ENCODE data around the gene SYCP2L.
"Not testable (repeated sequence)": the region's sequence is repeated elsewhere in the genome, so short reads cannot be mapped to it uniquely, and the experiment has no call there.

SYCP2L gene

DNA sequence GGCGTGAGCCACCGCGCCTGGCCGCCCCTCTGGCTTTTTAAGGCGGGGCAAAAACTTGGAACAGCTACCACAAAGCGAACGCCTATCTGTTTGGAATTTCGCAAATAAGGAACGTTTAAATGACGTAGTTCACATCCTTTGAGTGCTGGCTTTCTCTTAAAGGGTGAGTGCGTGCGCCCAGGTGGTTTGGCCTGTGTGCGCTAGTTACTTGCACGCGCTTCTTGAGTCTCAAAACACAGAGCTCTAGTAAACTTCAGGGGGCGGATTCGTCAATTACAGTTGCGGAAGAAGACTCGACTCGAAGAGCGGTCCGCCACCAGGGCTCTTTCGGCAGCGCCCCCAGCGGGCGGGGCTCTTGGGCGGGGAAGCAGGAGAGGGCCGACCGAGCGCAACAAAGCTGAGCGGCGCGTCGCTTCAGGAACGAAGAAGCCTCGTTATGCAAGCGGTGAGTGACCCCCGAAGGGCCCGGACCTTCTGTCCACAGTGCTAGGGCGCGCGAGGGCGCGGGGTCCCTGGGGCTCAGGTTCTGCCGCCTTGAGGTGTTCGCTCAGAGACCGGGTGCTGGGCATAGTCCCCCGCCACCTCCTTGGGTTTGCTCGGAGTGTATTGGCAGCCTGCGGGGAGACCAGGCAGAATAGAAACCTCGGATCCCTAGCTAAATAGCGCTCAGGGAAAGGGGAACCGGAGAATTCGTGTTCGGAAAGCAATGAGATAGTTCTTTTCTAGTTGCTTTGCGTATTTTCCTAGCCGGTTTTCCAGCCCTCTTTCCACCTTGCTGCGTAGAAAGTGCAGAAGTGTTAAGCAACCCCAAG is at the start of gene SYCP2L:
SYCP2L (plus strand) TSS at position 362 of the 812 bp plus-strand sequence; CDS start at position 437, 75 bp downstream.
- DNase-seq: no peak

DNA sequence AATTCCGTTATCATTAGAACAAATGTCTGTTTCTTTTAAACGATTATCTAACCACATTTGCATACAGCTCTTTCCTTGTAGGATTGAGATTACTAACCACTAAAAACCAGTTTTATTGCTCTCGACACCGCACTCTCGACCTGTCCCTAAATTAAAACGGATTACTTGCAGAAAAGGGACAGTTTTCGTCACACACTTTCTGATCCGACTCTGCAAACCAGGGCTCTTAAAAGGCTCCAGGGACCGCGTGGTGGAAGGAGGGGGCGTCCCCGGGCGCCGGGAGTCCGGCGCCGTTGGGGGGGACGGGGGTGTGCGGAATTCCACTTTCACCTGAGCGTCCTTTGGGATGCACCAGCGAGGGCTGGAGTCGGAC is 49.2 kb upstream of the SYCP2L start:
- DNase-seq: no peak

DNA sequence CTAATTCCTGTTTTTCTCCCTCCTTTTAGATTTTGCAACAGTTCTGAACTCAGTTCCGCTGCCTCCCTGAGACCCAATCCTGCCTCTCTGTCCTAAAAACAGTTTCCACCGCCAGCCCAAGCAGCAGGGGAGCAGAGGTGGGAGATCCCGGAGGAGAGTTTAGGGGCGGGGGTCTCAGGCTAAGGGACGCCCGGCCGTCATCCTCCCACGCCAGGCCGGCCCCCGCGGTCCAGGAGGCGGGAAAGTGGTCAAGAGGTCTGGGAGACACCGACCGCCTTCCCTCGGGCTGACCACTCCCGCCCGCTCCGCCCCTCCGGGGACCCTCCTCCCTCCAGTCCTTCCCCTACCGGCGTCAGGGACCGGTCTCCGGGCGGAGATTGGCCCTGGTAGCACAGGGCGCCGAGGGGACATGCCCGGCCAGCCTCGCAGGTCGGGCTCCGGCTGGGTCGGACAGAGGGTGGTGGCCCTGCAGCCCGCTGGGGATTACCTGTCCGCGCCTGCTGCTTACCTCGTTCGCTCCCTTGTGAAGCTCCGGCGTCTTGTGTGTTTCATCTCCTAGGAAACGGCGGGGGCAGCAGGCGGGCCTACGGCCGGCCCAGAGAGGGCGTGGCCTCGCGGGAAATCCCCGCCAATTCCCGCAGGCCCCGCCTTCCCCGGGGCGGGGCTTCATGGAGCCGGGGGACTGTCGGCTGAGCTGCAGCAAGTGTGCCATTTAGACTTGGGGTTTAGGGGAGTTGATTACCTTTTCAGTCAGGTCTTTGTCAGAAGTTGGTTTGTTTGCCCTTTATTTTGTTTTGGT is 48.7 kb upstream of the SYCP2L start, which contains the start of gene MAK:
MAK (minus strand) TSS at position 545 of the 799 bp plus-strand sequence. CDS start 7,891 bp downstream, outside the sequence.
- DNase-seq: peak; percentile 74

DNA sequence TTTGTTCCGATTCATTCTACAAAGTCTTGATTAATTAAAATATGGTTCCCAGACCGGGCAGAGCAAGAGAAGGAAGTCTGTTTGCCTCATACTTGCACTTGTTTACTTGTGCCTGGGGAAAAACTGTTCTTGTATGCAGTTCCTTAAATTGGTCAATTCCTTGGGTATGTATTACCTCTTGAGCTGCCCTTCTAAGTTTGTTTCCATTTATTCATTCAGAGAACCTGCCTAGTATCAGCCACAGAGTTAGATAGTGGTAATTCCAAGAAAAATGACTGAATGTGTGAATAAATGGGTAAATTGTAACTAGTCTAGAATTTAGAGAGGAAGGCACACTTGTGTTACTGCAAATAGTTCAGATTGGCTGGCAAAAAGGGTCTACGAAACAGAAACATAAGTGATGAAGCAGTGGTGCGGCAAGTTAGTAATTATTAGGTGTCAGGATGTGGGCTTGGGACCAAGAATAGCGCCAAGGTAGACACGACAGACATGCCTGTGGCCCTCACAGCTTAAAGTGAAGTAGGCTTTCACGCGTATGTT is 48.0 kb upstream of the SYCP2L start:
- no peak for DNase-seq

DNA sequence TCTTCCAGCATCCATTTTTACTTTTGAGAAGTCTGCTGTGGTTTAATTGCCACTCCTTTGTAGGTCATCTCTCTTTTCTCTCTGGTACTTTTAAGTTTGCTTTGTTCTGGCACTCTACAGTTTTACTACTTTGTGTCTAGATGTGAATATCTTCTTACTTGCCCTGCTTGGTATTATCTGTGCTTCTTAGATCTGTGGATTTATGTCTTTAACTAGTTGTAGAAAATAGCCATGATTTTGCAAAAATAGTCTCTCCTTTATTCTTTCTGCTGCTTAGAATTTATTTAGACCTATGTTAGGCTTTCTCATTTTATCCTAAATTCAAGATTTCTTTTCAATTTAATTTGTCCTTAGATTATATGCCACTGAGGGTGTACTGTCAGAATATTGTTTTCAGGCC is 43.3 kb upstream of the SYCP2L start:
- DNase-seq: no peak

- peak; percentile 6 for DNase-seq
Measured at GRCh38 chr6:10847684-10848083, 39.2 kb upstream of the SYCP2L start.

- no peak for DNase-seq
Measured at GRCh38 chr6:10849901-10850300, 37.0 kb upstream of the SYCP2L start.

- DNase-seq: no peak
Measured at GRCh38 chr6:10850728-10851127, 36.1 kb upstream of the SYCP2L start.

GRCh38 chr6:10852361-10852960 is 34.4 kb upstream of the SYCP2L start:
- no peak for DNase-seq

- DNase-seq: not testable (repeated sequence)
Measured at GRCh38 chr6:10853849-10854300, 33.0 kb upstream of the SYCP2L start.

- no peak for DNase-seq
Measured at GRCh38 chr6:10854922-10855632, 31.8 kb upstream of the SYCP2L start.

- no peak for DNase-seq
Measured at GRCh38 chr6:10857259-10857658, 29.6 kb upstream of the SYCP2L start.

- DNase-seq: no peak
Measured at GRCh38 chr6:10861086-10861485, 25.8 kb upstream of the SYCP2L start.

GRCh38 chr6:10862361-10862760 is 24.5 kb upstream of the SYCP2L start:
- no peak for DNase-seq

- DNase-seq: not testable (repeated sequence)
Measured at GRCh38 chr6:10863031-10863430, 23.8 kb upstream of the SYCP2L start.

DNA sequence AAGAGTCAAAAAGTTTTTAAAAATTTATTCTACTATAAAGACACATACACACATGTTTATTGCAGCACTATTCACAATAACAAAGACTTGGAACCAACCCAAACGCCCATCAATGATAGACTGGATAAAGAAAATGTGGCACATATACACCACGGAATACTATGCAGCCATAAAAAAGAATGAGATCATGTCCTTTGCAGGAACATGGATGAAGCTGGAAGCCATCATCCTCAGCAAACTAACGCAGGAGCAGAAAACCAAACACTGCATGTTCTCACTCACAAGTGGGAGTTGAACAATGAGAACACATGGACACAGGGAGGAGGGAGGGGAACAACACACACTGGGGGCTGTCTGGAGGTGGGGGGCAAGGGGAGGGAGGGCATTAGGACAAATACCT is 20.1 kb upstream of the SYCP2L start:
- DNase-seq: not testable (repeated sequence)

GRCh38 chr6:10867952-10868351 is 18.9 kb upstream of the SYCP2L start:
- no peak for DNase-seq

GRCh38 chr6:10873374-10873773 is 13.5 kb upstream of the SYCP2L start:
- no peak for DNase-seq

DNA sequence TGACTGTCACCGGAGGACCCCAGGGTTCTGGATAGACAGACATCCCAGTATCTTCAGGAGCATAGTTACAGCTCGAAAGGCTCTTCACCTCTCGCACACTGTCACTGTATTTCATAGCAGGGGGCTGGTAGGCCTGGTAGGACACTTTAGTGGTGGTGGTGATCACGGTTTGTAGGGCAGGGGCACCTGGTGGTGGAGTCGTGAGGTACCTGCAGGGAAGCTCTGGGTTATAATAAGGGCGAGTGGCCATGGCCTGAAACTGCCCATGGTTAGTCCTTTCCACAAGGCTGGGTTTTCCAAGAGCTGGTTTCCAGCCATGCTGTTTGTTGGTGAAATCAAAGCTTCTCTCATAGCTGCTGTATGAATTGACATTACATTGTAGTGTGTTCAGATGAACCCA is 12.6 kb upstream of the SYCP2L start:
- no peak for DNase-seq

- no peak for DNase-seq
Measured at GRCh38 chr6:10875026-10875425, 11.8 kb upstream of the SYCP2L start.

DNA sequence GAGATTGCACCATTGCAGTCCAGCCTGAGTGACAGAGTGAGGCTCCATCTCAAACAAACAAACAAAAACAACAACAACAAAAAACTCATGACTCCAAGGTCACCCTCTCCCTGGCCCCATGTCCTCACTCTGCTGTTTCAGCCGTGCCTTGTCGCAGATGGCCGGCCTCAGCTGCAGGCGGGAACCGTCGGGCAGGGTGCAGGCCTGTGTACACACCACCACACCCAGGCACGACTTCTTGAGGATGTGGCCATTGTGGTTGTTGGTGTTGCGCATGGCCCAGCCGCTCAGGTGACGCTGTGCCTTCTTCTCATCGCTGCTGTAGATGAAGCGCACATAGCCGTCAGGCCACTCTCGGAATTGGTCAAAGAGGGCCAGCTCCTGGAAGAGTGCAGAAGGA is 9.8 kb upstream of the SYCP2L start:
- no peak for DNase-seq

DNA sequence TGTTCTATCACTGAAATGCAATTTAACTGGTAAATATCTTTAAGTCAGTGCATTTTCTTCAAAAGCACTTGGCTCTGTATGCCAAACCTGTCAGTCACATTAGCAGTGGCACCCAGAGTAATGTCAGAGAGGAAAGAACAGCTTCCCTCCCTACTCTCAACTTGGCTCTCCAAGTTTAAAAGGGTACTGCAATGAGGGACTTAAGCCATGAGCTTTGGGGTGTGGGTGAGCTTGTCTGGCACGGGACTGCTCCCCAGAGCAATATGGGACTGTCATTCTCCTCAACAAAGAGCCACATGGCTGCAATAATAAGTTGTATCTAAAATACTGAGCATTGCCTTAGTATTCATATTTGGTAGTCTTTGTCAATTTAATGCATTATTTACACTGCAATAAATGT is 9.0 kb upstream of the SYCP2L start:
- DNase-seq: no peak

- DNase-seq: no peak
Measured at GRCh38 chr6:10880366-10880765, 6.5 kb upstream of the SYCP2L start.
